Endothelial cell of umbilical vein (primary cell): ENCODE measurements around the gene ATXN3L. TPM values are rescaled to one million over a fixed set of nuclear protein-coding genes. Genes with fewer than 3 reads are reported as not detected.

ENCODE experiments used
- BruUV-seq: library from RNA; stranded (reverse); fragments of 400-500 nt; replicated peaks from 2 replicates; lab custom pipeline; 2021; lab: Mats Ljungman, UMichigan
- CTCF ChIA-PET: fragments of 300-600, 350-600 bp; sonication (Branson Sonifier 250); formaldehyde crosslinking; loops from one replicate; lab custom pipeline; 2021; ENCODE audit warnings: antibody characterized with exemption, inconsistent platforms; lab: Charles Lee
- POLR2A ChIA-PET: fragments of 300-600, 350-600 bp; sonication (Branson Sonifier 250); formaldehyde crosslinking; loops from one replicate; lab custom pipeline; 2021; ENCODE audit warnings: antibody characterized with exemption, inconsistent platforms; lab: Charles Lee
- DNase-seq: peaks from one replicate; pipeline ENCODE4 v3.0.0-alpha.2; 2011; ENCODE audit warnings: low read depth, low spot score
- FAIRE-seq: peaks from 2 replicates; lab custom pipeline; 2011; peaks lifted over from hg19 to GRCh38; lab: Jason Lieb, UNC
- H2AFZ ChIP-seq: 2 replicates; pipeline ENCODE4 v1.6.0; 2012; ENCODE audit warnings: low read depth, low read length, control low read depth, inconsistent platforms
- H3K27ac ChIP-seq: 2 replicates; pipeline ENCODE4 v1.5.1; 2011; ENCODE audit warnings: low read depth, mild to moderate bottlenecking, control low read depth, low read length, moderate library complexity; ENCODE audit not compliant: insufficient read depth
- H3K27me3 ChIP-seq, 2 experiments: 2 replicates each; pipeline versions ENCODE4 v1.6.0 to v1.6.1; 2011; ENCODE audit warnings: low read length in 2 of 2, mixed read lengths in 1 of 2; ENCODE audit not compliant: control insufficient read depth in 2 of 2, insufficient read depth in 2 of 2
- H3K36me3 ChIP-seq, 2 experiments: 2 replicates in 1 of 2; 3 replicates in 1 of 2; pipeline ENCODE4 v1.5.1; 2011; ENCODE audit warnings: low read length in 2 of 2, mild to moderate bottlenecking in 1 of 2, moderate library complexity in 1 of 2; ENCODE audit not compliant: control insufficient read depth in 2 of 2, insufficient read depth in 2 of 2; ENCODE audit errors: extremely low read depth in 1 of 2
- H3K4me1 ChIP-seq: 3 replicates; pipeline ENCODE4 v1.5.1; 2011; ENCODE audit warnings: mild to moderate bottlenecking, low read length; ENCODE audit not compliant: control insufficient read depth, insufficient read depth; ENCODE audit errors: extremely low read depth
- H3K4me2 ChIP-seq: 2 replicates; pipeline ENCODE4 v1.6.1; 2011; ENCODE audit warnings: low read length, control low read depth, mixed read lengths; ENCODE audit not compliant: insufficient read depth
- H3K4me3 ChIP-seq, 3 experiments: fragments of 200-600 bp in 1 of 3; sonication (generic), shearing (Covaris generic) in 1 of 3; replicated peaks in 1 of 3; 2 replicates each; pipeline ENCODE4 v1.5.1; 2011 to 2016; ENCODE audit warnings: control low read depth in 3 of 3, low read length in 3 of 3, mild to moderate bottlenecking in 2 of 3, inconsistent platforms in 1 of 3, low read depth in 1 of 3, moderate library complexity in 1 of 3; ENCODE audit not compliant: insufficient read depth in 1 of 3
- H3K79me2 ChIP-seq: 2 replicates; pipeline ENCODE4 v1.6.0; 2012; ENCODE audit warnings: low read length, inconsistent platforms; ENCODE audit not compliant: control insufficient read depth, insufficient read depth
- H3K9ac ChIP-seq: replicated peaks from 2 replicates; pipeline ENCODE3; 2011; ENCODE audit warnings: low read length, control low read depth; ENCODE audit not compliant: insufficient read depth; ENCODE audit errors: extremely low read depth
- H3K9me1 ChIP-seq: replicated peaks from 3 replicates; pipeline ENCODE4 v1.6.0; 2011; ENCODE audit warnings: mild to moderate bottlenecking, low read length; ENCODE audit not compliant: control insufficient read depth, insufficient read depth; ENCODE audit errors: extremely low read depth
- H3K9me3 ChIP-seq: replicated peaks from 2 replicates; pipeline ENCODE4 v1.5.1; 2012; ENCODE audit warnings: low read length, inconsistent platforms; ENCODE audit not compliant: control insufficient read depth, insufficient read depth
- H4K20me1 ChIP-seq: replicated peaks from 2 replicates; pipeline ENCODE3; 2011; ENCODE audit warnings: mild to moderate bottlenecking, low read length; ENCODE audit not compliant: control insufficient read depth, insufficient read depth; ENCODE audit errors: extremely low read depth
- CTCF ChIP-seq, 2 donors: IDR thresholded peaks; 1 replicate in 1 of 2; 2 replicates in 1 of 2; pipeline ENCODE4 v1.5.1; 2011; ENCODE audit warnings: low read length in 2 of 2, mild to moderate bottlenecking in 2 of 2, moderate library complexity in 2 of 2, control low read depth in 1 of 2, inconsistent platforms in 1 of 2, low read depth in 1 of 2; ENCODE audit not compliant: insufficient read depth in 1 of 2; ENCODE audit errors: extremely low read depth in 1 of 2
- EZH2 ChIP-seq: IDR thresholded peaks from 2 replicates; pipeline ENCODE4 v1.6.1; 2012; ENCODE audit warnings: borderline replicate concordance, low read depth, mild to moderate bottlenecking, moderate library complexity, low read length, inconsistent platforms; ENCODE audit not compliant: severe bottlenecking
- FOS ChIP-seq: IDR thresholded peaks from 2 replicates; pipeline ENCODE4 v1.6.1; 2011; ENCODE audit warnings: mild to moderate bottlenecking, low read length, moderate library complexity, borderline replicate concordance; ENCODE audit not compliant: insufficient read depth
- GATA2 ChIP-seq: IDR thresholded peaks from 2 replicates; pipeline ENCODE4 v1.7.0; 2011; ENCODE audit warnings: low read depth, mild to moderate bottlenecking, moderate library complexity, mixed read lengths, low read length; ENCODE audit not compliant: insufficient read length, insufficient read depth
- JUN ChIP-seq: IDR thresholded peaks from 2 replicates; pipeline ENCODE4 v1.6.1; 2011; ENCODE audit warnings: borderline replicate concordance, low read depth; ENCODE audit not compliant: insufficient read length, insufficient read depth
- MAX ChIP-seq: IDR thresholded peaks from 2 replicates; pipeline ENCODE4 v1.6.1; 2011; ENCODE audit not compliant: insufficient read depth, insufficient read length
- MYC ChIP-seq: IDR thresholded peaks from one replicate; pipeline ENCODE4 v1.6.1; 2011; ENCODE audit warnings: mild to moderate bottlenecking, low read depth, low read length
- POLR2A ChIP-seq: IDR thresholded peaks from 2 replicates; pipeline ENCODE4 v1.6.1; 2012; ENCODE audit warnings: low read depth, mild to moderate bottlenecking, control low read depth, low read length
- POLR2AphosphoS5 ChIP-seq: IDR thresholded peaks from 2 replicates; pipeline ENCODE4 v1.6.1; 2012; ENCODE audit warnings: low read depth, mild to moderate bottlenecking, control low read depth, low read length, moderate library complexity; ENCODE audit not compliant: insufficient read depth
- dilution Hi-C: fragments of 300-500 bp; cut with MboI; formaldehyde crosslinking; loops from one replicate; pipeline ENCODE4 v1.15.0; 2019; ENCODE audit warnings: low sequenced_read_pairs; ENCODE audit not compliant: extremely low pct_ligation_motif_present
- intact Hi-C: fragments of 100-400 bp; cut with micrococcal nuclease; formaldehyde crosslinking; loops from one replicate; pipeline ENCODE4 v1.10.0; 2022
- polyA plus RNA-seq, 4 experiments: library from polyadenylated mRNA; depleted of rRNA in 3 of 4; stranded (reverse) in 3 of 4; unstranded in 1 of 4; fragments of >200 nt; gene quantifications; 2 replicates each; pipeline versions ENCODE4 v1.2.1 to v1.2.3, GENCODE V29; 2011 to 2012; ENCODE audit warnings: missing spikeins in 1 of 4
- total RNA-seq: library from RNA; stranded (reverse); gene quantifications from 2 replicates; pipeline ENCODE4 v1.2.3, GENCODE V29; 2021

ATXN3L gene
- total and polyA plus RNA-seq, 2 donors (not counting 3 experiments of a cell fraction or from before 2014, with no cell fraction given) = not detected

GRCh38 chrX:13283950-13284546 lies 35.8 kb downstream of the ATXN3L start:
- Histone ChIP-seq H3K27me3 (no peaks in the 10 kb centered on the region), H4K20me1 (no peaks in the 10 kb centered on the region), H3K9ac (peak overlapping the region; percentile 9), H3K9me3 (no peaks in the 10 kb centered on the region), H3K79me2 (no peaks in the 10 kb centered on the region), H3K4me1 (peaks cover 49% of the 10 kb centered on the region), H3K4me2 (peak overlapping the region; percentile 28), H3K4me3 (no peak overlapping the region), H3K36me3 (no peaks in the 10 kb centered on the region), H3K27ac (peak overlapping the region; percentile 62), H2AFZ (no peak overlapping the region), H3K9me1 (no peaks in the 10 kb centered on the region)
- CTCF ChIA-PET = interaction anchor here (1.1 to 1.6 kb wide), 6 partner anchors 122 to 362 kb away, joined by 3 to 9 read pairs (median 4); no protein-coding TSS in a partner anchor
- FAIRE-seq (no peak), DNase-seq (peak; percentile 71)
- dilution Hi-C loops = no loop called here
- intact Hi-C loops = loop anchor here (1.0 to 5.0 kb wide), 5 partner anchors 60 to 306 kb away; no protein-coding TSS in a partner anchor
- TF ChIP-seq GATA2 (no peak), CTCF (IDR thresholded peaks at IDR 0.05; ENCODE audit: extremely low read depth in 1 of 2, insufficient read depth in 1 of 2, low read depth in 1 of 2, low read length in 2 of 2) (no peak), JUN (no peak), MYC (no peak), EZH2 (no peak), POLR2A (no peak), FOS (no peak), POLR2AphosphoS5 (no peak), MAX (no peak)
- no TSS peak for BruUV-seq
- POLR2A ChIA-PET = interaction anchor here (0.6 to 0.8 kb wide), 3 partner anchors 29 to 305 kb away, joined by 3 to 5 read pairs (median 3); no protein-coding TSS in a partner anchor
